KBM-7 (cell line): Measurements from ENCODE around the gene LHB.
A peak's percentile ranks its signal among the peaks of the same experiment; 100 is the strongest.

ENCODE experiments used
- DNase-seq: peaks from one replicate; pipeline ENCODE4 v3.0.0-alpha.2; 2015
- in situ Hi-C: fragments of 300-500 bp; cut with MboI; formaldehyde crosslinking; loops from 2 replicates; pipeline ENCODE4 v1.14.3; 2020; ENCODE audit warnings: low sequenced_read_pairs, low pct_unique_long_range_greater_than_20kb, mixed read lengths

LHB gene

DNA sequence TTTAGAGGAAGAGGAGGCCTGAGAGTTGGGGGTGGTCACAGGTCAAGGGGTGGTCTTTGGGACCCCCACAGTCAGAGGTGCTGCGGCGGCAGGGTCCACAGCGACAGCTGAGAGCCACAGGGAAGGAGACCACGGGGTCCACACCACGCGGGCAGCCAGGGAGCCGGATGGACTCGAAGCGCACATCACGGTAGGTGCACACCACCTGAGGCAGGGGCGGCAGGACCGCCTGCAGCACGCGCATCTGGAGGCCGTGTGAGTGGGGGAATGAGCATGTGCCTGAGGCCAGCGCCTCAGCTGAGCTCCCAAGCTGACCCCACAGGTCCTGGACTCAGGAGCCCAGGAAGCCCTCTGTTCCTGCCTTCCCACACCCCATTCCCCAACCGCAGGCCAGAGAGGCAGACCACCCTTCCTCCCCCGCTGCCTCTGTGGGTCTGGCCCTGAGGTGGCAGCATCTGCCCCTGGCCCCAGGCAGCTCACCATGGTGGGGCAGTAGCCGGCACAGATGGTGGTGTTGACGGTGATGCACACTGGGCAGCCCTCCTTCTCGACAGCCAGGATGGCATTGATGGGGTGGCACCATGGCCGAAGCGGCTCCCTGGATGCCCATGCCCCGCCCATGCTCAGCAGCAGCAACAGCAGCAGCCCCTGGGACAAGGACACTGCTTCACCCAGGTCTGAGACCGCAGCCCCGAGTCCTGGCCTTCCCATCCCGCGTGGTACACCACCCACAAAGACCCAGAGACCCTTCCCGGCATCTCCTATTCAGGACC is 638 bp downstream of the LHB start:
- in situ Hi-C loops = no loop called here
- no peak for DNase-seq

GRCh38 chr19:49014870-49015255 is 2.0 kb downstream of the LHB start:
- DNase-seq = no peak
- in situ Hi-C loops = no loop called here

GRCh38 chr19:49014123-49014869 is 2.6 kb downstream of the LHB start:
- in situ Hi-C loops = no loop called here
- no peak for DNase-seq

- in situ Hi-C loops = no loop called here
- DNase-seq = no peak
Measured at GRCh38 chr19:49011194-49011593, 5.7 kb downstream of the LHB start.

DNA sequence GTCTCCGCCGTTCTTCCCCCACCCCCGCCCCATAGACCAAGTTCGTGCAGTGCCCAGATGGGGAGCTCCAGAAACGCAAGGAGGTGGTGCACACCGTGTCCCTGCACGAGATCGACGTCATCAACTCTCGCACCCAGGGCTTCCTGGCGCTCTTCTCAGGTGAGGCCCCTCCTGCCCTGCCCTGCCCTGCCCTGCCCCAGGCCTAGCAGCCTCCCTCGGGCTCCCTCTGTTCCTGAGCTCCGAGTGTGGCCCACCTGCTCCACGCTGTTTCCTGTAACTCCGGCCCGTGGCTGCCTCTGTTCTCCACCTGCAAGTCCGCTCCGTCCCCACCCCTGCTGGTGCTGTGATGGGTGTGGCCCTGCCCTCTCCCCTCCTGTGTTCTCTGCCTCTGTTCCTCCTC is 6.4 kb downstream of the LHB start:
- in situ Hi-C loops = no loop called here
- no peak for DNase-seq

DNA sequence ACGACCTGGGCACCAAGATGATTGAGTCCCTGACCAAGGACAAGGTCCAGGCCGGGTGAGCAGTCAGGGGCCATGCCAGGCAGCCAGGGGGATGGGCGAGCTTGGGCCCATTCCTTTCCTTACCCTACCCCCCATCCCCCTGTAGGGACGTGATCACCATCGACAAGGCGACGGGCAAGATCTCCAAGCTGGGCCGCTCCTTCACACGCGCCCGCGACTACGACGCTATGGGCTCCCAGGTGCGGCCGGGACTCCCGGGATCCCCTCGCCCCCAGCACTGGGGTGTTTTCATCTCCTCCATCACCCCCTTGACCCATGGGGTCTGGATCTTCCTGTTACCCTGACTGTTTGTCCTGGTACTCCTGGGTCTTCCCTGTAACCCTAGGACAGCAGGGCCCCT is 7.1 kb downstream of the LHB start:
- in situ Hi-C loops = no loop called here
- no peak for DNase-seq

DNA sequence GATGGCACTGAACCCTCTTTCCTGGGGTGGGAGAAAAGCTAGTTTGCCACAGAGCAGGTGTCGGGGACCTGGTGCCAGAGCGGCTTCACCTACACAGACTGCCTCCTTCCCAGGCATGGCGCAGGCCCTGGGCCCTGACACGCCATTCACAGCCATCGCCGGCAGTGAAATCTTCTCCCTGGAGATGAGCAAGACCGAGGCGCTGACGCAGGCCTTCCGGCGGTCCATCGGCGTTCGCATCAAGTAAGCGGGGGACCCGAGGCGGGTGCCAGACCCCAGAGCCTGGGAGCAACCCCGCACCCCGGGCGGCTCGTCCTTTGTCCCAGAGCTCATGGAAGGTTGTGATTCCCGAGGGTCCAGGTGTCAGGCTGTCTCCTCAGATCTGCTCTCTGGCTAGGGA is 10.0 kb downstream of the LHB start:
- in situ Hi-C loops = no loop called here
- no peak for DNase-seq

DNA sequence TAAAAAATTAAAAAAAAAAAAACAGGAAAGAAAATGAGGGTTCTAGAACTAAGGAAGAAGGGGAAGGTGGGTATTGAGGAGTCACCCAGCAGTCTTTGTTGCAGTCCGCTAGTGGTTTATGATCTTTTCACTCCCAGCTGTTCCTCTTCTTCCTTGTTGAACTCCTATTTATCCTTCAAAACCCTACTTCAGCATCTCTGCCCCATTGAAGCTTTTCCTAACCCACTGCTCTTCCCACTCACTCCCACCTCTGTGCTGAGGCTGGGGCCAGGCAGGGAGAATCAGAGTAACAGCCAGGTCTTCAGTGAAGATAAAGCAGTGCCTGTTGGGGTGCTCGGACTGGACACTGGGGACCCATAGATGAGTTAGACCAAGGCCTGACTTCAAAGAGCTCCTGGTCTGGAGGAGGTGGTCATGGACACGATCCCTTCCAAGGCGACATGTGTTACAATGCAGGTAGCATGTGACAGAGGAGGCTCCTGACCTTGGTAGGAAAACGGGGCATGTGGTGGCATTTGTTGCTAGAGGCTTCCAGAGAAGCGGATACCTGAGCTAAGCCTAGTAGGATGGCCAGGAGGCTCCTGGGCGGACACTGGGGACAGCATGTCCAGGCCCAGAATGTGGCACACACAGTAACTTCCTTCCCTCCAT is 11.8 kb downstream of the LHB start:
- DNase-seq = no peak
- in situ Hi-C loops = no loop called here

- in situ Hi-C loops = no loop called here
- DNase-seq = no peak
Measured at GRCh38 chr19:49004133-49004532, 12.8 kb downstream of the LHB start.

GRCh38 chr19:48999481-49000325 is 17.2 kb downstream of the LHB start:
- peak; percentile 70 for DNase-seq
- in situ Hi-C loops = no loop called here

DNA sequence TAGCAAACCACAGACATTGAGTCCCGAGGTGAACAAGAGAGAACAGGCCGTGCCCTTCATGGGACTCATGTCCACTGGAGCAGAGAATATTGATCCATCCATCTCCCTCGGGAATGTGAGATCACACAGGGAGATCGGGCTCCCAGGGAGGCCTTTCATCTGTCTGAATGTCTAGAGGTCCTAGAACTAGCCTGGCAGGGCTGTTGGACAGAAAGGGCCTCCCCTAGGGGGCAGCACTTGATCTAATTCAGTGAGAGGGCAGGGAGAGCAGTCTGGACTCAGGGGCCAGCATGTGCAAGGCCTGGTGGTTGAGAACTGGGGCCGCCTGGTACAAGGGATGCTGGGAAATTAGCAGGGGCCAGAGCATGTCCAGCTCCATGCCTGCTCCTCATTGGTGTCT is 18.9 kb downstream of the LHB start:
- DNase-seq = peak; percentile 75
- in situ Hi-C loops = no loop called here

DNA sequence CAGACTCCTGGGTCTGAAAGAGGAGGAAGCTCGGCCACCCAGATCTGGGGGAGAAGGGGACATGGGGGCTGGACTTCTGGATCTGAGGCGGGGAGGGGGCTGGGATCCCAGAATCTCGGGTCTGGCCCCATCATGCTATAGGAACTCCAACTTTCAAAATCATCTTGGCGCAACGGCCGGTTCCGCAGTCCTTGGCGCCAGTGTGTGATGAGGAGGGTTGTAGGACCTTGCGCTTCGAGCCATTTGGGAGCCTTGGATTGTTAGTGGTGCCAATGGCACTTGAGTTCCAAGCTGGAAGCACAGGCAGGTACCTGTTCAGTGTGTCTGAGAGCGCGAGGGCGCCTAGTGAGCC is 22.9 kb downstream of the LHB start:
- no peak for DNase-seq

DNA sequence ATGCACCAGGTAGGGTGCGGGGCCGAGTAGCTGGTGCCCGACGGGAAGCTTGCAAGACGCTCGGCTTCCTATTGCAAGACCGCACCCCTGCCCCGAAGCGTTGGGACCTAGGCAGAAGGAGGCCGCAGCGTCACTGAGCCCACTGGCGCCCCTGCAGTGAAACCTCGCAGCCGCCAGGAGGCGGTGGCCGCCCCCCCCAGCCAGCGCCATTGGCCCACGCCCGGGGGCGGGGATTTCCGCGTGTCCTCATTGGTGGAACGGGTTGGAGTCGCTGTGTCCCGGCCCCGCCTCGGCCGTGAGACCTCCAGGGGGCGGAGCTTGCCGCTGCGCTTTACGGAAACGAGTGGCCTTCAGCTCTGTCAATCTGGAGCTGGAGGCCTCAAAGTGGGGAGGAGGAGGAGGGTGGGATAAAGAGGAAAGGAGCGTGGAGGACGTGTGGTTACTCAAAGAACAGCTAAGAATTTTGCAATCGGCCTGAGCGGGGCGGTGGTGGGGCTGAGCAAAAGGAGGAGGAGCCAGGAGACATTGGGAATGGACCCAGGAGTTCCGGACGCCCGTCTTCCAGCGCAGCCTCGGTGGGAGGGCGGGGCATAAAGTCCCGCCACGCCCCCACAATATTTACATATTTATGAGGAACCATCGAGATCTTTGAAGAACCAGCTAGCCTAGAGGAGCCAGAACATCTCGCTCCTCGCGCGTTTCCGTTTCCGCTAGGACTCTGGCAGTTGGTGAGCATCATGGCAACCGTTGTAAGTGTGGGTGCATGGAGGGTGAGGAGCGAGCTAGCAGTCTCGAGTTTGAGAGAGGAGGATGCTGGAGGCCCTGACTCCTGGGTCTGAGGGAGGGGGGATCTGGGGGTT is 23.5 kb downstream of the LHB start, which contains the start of the genes GYS1 and RUVBL2:
TSS of gene GYS1 (minus strand) at position 135 of the 860 bp plus-strand sequence. CDS start 197 bp downstream, outside the sequence.
TSS of gene RUVBL2 (plus strand) at position 713 of the 860 bp plus-strand sequence. CDS start at position 738, 25 bp downstream.
- DNase-seq = peak; percentile 100
- in situ Hi-C loops = no loop called here

More for the DNA sequence above, 22.9 kb downstream of the LHB start:
- in situ Hi-C loops = no loop called here

- DNase-seq = no peak
- in situ Hi-C loops = no loop called here
Measured at GRCh38 chr19:48992581-48993174, 24.2 kb downstream of the LHB start.

GRCh38 chr19:48991873-48992580 is 24.9 kb downstream of the LHB start:
- in situ Hi-C loops = no loop called here
- peak; percentile 48 for DNase-seq

GRCh38 chr19:48991011-48991609 is 25.8 kb downstream of the LHB start:
- DNase-seq = no peak
- in situ Hi-C loops = no loop called here

DNA sequence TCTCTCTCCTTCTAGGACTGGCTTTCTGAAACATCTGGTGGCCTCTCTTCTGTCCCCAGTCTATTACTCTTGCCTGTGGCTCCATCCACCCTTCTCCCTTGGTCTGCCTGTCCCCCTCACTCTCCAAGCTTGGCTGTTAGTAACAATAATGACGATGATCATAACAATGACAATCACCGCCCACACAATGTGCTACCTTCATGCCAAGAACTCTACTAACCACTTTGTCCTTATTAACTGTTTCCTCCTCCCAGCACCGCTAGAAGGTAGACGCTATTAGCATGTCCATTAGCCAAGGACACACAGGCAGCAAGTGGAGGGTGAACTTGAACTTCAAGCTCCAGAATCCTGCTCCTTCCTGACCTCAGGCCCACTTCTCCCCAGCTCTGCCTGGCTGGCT is 26.5 kb downstream of the LHB start:
- no peak for DNase-seq
- in situ Hi-C loops = no loop called here
